H1 (cell line): ENCODE measurements around the gene RNF32.

Source experiments
- CREB1 ChIP-seq: IDR thresholded peaks from 2 replicates; pipeline ENCODE4 v1.6.1; 2012; ENCODE audit warnings: inconsistent platforms
- EP300 ChIP-seq, 2 experiments: IDR thresholded peaks; 1 replicate in 1 of 2; 2 replicates in 1 of 2; pipeline ENCODE4 v1.6.1; 2011 to 2012; ENCODE audit warnings: low read depth in 2 of 2, low read length in 2 of 2, mild to moderate bottlenecking in 2 of 2, borderline replicate concordance in 1 of 2, inconsistent platforms in 1 of 2, moderate library complexity in 1 of 2
- KDM1A ChIP-seq: fragments of 200-600, 300-600 bp; sonication (generic); IDR thresholded peaks from 2 replicates; pipeline ENCODE4 v1.7.1; 2016; ENCODE audit warnings: mild to moderate bottlenecking, low read length, borderline replicate concordance
- TAF1 ChIP-seq: IDR thresholded peaks from 2 replicates; pipeline ENCODE4 v1.6.1; 2011; ENCODE audit warnings: mild to moderate bottlenecking, low read depth, low read length
- TF ChIP-seq, protein P1 (sequence below), 3 experiments: IDR thresholded peaks; 1 replicate in 2 of 3; 2 replicates in 1 of 3; pipeline versions ENCODE4 v1.5.1 to v1.6.1; 2011; ENCODE audit warnings: low read length in 3 of 3, mild to moderate bottlenecking in 3 of 3, inconsistent platforms in 2 of 3, low read depth in 1 of 3, moderate library complexity in 1 of 3; ENCODE audit not compliant: insufficient read depth in 1 of 3; ENCODE audit errors: control extremely low read depth in 1 of 3

DNA sequence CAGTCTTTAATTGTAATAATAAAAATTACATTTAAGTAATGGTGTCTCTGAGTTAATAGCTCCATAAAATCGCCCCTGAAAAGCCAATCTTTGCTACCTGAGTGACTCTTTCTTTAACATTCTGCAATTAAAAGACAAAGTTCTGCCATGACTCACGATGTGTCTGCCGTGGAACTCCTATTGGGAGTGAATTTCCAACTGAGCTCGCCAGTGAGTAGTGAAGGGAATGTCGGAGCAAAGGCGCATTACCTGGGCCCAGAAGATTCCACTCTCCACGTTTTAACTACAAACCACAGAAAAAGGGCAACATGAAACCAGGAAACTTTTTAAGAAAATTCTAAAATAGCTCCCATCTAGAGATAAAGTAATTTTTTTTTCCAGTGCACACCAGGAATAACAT, 36.9 kb upstream of the RNF32 start:
- TF ChIP-seq, protein P1, sequence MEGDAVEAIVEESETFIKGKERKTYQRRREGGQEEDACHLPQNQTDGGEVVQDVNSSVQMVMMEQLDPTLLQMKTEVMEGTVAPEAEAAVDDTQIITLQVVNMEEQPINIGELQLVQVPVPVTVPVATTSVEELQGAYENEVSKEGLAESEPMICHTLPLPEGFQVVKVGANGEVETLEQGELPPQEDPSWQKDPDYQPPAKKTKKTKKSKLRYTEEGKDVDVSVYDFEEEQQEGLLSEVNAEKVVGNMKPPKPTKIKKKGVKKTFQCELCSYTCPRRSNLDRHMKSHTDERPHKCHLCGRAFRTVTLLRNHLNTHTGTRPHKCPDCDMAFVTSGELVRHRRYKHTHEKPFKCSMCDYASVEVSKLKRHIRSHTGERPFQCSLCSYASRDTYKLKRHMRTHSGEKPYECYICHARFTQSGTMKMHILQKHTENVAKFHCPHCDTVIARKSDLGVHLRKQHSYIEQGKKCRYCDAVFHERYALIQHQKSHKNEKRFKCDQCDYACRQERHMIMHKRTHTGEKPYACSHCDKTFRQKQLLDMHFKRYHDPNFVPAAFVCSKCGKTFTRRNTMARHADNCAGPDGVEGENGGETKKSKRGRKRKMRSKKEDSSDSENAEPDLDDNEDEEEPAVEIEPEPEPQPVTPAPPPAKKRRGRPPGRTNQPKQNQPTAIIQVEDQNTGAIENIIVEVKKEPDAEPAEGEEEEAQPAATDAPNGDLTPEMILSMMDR (IDR thresholded peaks at IDR 0.05; ENCODE audit: control extremely low read depth in 1 of 3, insufficient read depth in 1 of 3, low read depth in 1 of 3, low read length in 3 of 3), result no peak
- TF ChIP-seq CREB1 (no peak), KDM1A (no peak), TAF1 (no peak), EP300 (IDR thresholded peaks at IDR 0.05; ENCODE audit: borderline replicate concordance in 1 of 2, low read depth in 2 of 2, low read length in 2 of 2) (no peak)
